ENCODE results near the gene CAV3.

CAV3 gene

GRCh38 chr3:8762607-8763377 is 29.2 kb downstream of the CAV3 start:
- no peak for DNase-seq

GRCh38 chr3:8764528-8764927 is 30.9 kb downstream of the CAV3 start:
- no peak for DNase-seq

GRCh38 chr3:8765528-8765927 is 31.9 kb downstream of the CAV3 start:
- no peak for DNase-seq

GRCh38 chr3:8766148-8766547 is 32.5 kb downstream of the CAV3 start:
- DNase-seq: no peak

- no peak for DNase-seq
These were observed 33.7 kb downstream of the CAV3 start for GRCh38 chr3:8767256-8767666.

GRCh38 chr3:8767667-8768363 is 34.2 kb downstream of the CAV3 start:
- peak; percentile 59 for DNase-seq

GRCh38 chr3:8768364-8769087 is 34.9 kb downstream of the CAV3 start:
- no peak for DNase-seq

- DNase-seq: peak; percentile 91
These were observed 35.7 kb downstream of the CAV3 start, which contains the start of gene OXTR for GRCh38 chr3:8769088-8769822. Gene OXTR, minus strand, starts transcription at chr3:8769613. Its CDS starts 1,426 bp downstream, at chr3:8768187.

- no peak for DNase-seq
These were observed 40.4 kb downstream of the CAV3 start for GRCh38 chr3:8773941-8774542.

GRCh38 chr3:8775181-8775580 is 41.6 kb downstream of the CAV3 start:
- DNase-seq: no peak

- DNase-seq: no peak
These were observed 42.0 kb downstream of the CAV3 start for GRCh38 chr3:8775602-8776001.

GRCh38 chr3:8776406-8776805 is 42.8 kb downstream of the CAV3 start:
- no peak for DNase-seq

- no peak for DNase-seq
These were observed 43.8 kb downstream of the CAV3 start for GRCh38 chr3:8777201-8777977.

GRCh38 chr3:8777978-8778267 is 44.3 kb downstream of the CAV3 start:
- no peak for DNase-seq

GRCh38 chr3:8778475-8778874 is 44.9 kb downstream of the CAV3 start:
- DNase-seq: no peak

- no peak for DNase-seq
These were observed 46.7 kb downstream of the CAV3 start for GRCh38 chr3:8780279-8780678.

- DNase-seq: no peak
These were observed 51.3 kb downstream of the CAV3 start for GRCh38 chr3:8784676-8785435.

GRCh38 chr3:8790529-8790928 is 56.9 kb downstream of the CAV3 start:
- no peak for DNase-seq

GRCh38 chr3:8793242-8793641 is 59.6 kb downstream of the CAV3 start:
- no peak for DNase-seq

GRCh38 chr3:8794247-8794646 is 60.6 kb downstream of the CAV3 start:
- DNase-seq: no peak
